ENCODE results near the gene CC2D1A. TPM values are rescaled to one million over a fixed set of nuclear protein-coding genes. Genes with fewer than 3 reads are reported as not detected.
"Not testable (repeated sequence)": the region's sequence is repeated elsewhere in the genome, so short reads cannot be mapped to it uniquely, and the experiment has no call there.

Gene CC2D1A
- polyA plus RNA-seq, 3 donors = 17.0 to 27.9 (median 20.4) TPM

DNA sequence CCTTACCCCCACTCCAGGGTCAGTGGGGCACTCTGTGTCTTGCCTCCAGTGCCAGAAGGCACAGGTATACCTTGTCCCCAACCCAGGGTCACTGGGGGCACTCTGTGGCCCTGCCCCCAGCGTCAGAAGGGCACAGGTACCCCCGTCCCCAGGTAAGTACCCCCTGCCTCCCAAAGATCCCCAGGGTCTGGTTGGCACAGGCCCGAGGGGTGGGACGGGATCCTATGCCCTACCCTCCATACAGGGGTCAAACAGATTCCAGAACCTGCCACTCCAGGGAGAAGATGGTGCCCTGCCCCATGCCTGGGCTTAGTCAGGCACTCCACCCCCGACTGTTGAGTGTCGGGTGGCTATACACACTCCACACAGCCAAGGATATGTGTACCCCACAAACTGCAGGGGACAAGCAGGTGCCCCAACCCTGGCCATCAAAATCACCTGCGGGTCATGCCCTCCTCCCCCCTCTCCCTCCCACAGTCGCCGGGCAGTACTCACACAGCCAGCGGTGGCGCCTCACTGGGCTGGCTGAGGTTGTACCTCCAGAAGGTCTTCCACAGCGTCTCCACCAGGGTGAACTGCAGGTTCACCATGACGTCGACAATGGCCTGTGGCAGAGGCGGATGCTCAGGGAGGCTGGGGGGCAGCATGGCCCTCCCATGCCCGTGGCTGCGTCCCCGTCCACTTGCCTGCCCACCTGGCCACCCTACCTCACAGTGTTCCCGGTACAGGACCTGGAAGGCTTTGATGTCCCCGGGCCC is 60.1 kb downstream of the CC2D1A start:
- no peak overlapping the region for H3K27ac ChIP-seq (ENCODE audit: low read depth, low read length)
- 91 to 96% (median 92%) methylated on average over 20 of the region's 20 CpGs for WGBS, 3 donors

DNA sequence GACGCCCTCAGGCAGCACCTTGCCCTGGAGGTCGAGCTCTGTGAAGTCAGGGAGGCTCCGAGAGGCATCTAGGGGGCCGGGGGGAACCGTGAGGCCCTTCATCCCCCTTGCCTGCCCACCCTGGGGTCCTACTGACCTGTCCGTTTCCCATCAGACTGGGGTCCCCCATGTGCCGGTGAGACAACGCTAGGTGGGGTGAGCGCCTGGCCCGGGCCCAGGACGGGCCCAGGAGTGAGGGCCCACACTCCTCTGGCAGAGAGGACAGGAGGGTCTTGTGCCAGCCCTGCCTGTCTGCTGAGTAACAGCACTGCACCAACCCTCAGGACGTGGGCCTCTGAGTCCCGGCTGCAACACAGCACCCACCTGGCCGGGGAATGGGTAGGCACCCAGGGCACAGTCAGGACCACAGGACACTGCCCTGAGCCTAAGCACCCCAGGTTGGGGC is 60.7 kb downstream of the CC2D1A start:
- H3K27ac ChIP-seq (ENCODE audit: low read depth, low read length) = no peak overlapping the region
- WGBS, 3 donors = 94 to 98% (median 97%) methylated on average over 14 of the region's 14 CpGs

DNA sequence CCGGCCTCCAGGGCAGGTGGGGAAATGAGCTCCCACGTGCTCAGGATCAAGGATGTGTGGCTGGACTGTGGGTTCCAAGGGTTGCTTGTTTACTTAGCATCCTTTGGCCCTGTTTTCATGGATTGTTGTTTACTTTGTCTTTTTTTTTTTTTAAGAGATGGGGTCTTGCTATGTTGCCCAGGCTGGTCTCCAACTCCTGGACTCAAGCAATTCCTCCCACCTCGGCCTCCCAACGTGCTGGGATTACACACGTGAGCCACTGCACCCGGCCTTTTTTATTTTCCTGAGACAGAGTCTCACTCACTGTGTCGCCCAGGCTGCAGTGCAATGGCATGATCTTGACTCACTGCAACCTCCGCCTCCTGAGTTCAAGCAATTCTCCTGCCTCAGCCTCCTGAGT is 61.2 kb downstream of the CC2D1A start:
- 92 to 96% (median 95%) methylated on average over 8 of the region's 8 CpGs for WGBS, 3 donors
- not testable (repeated sequence) for H3K27ac ChIP-seq (ENCODE audit: low read depth, low read length)

DNA sequence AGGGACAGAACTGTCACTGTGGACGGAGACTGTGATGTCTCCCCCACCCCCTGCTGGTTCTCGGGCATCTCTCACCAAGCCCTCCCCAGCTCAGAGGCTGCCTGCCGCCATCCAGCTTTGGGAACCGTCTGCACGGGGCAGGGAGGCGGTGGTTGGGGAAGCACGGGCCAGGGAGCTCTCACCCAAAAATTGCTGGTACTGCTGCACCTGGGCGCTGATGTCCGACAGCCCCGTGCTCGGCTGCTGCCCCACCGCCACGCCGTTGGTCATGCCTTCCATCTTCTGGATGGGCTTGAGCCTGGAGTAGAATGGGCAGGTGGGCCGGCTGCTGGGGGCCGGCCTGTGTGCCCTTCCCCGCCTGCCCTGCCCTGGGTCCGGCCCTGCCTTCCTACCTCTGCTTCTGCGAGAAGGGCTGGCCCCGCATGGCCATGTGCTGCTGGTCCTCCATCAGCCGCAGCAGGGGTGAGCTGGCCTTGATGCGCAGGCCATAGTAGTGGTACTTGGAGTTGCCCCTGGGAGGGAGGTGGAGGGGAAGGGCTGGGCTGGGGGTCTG is 62.5 kb downstream of the CC2D1A start:
- no peak overlapping the region for H3K27ac ChIP-seq (ENCODE audit: low read depth, low read length)
- WGBS, 3 donors = 92 to 95% (median 92%) methylated on average over 22 of the region's 22 CpGs

DNA sequence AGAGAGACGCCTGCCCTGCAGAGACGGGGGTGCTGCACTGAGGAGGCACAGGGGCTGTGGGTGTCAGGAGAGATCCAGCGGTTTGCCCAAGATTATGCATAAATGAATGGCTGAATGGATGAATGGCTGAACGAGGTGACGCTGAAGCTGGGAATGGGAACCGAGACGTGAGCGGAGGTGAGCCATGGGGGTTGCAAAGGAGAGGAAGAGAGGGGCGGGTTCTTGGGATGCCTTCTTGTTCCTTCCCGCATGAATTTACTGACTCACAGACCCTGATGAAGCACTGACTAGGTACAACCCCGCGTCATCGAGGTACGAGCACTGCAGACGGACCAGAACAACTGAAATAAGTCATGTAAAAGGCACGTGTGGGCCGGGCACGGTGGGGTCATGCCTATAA is 63.0 kb downstream of the CC2D1A start:
- no peak overlapping the region for H3K27ac ChIP-seq (ENCODE audit: low read depth, low read length)
- WGBS, 3 donors = 89 to 95% (median 92%) methylated on average over 18 of the region's 18 CpGs

DNA sequence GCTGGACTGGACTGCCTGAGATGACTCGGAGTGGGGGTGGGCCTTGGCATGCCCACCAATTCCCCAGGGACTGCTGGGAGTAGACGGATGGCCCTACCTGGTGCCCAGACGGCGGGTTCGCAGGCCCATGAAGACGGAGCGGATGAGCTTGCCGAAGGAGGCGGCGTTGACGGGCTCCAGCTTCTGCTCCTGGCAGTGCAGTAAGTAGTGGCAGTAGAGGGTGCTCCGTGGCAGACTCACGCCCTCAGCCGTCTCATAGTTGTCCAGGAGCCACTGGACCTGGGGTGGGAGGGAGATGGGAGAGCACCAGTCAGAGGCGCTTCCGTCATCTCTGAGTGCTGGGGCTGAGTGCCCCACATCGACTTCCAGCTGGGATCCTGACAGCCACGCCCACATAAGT is 63.9 kb downstream of the CC2D1A start:
- no peak overlapping the region for H3K27ac ChIP-seq (ENCODE audit: low read depth, low read length)
- 90 to 95% (median 94%) methylated on average over 18 of the region's 18 CpGs for WGBS, 3 donors

DNA sequence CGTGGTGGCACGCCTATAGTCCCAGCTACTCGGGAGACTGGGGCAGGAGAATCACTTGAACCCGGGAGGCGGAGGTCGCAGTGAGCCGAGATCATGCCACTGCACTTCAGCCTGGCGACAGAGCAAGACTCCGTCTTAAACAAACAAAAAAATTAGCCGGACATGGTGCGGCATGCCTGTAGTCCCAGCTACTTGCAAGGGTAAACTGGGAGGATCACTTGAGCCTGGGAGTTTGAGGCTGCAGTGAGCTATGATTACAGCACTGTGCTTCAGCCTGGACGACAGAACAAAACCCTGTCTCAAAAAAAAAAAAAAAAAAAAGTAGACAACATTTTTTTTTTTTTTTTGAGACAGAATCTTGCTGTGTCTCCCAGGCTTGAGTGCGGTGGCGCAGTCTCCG is 65.9 kb downstream of the CC2D1A start:
- not testable (repeated sequence) for H3K27ac ChIP-seq (ENCODE audit: low read depth, low read length)
- WGBS, 3 donors = 86 to 92% (median 89%) methylated on average over 15 of the region's 15 CpGs

DNA sequence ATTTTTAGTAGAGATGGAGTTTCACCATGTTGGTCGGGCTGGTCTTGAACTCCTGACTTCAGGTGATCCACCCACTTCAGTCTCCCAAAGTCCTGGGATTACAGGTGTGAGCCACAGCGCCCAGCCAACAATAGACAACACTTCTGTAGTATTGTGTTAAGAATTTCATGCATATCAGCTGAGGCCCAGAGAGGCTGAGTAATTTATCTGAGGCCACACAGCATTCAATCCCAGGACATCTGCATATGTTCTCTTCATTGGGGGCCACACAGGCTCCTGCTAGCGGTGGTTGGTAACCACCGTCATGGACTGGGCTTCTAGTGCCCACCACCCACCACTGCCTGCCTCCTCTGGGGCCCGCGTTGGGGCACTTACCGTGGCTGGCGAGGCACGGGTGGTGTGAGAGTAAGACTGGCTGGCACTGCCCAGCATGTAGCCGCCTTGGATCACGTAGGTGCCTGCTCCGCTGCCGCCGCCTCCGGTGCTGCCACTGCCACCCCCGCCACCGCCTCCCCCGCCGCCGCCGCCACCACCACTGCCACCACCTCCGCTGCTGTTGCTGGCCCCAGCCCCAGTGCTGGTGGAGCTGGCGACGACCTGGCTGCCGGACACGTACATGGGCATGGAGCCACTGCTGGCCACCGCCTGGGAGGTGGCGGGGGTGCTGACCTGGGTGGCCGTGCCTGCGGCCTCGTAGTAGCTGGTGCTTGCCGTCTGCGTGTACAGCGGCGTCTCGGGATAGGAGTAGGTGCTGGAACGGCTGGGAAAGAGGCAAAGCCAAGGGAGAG is 66.6 kb downstream of the CC2D1A start:
- H3K27ac ChIP-seq (ENCODE audit: low read depth, low read length) = no peak overlapping the region
- WGBS, 3 donors = 91 to 96% (median 96%) methylated on average over 37 of the region's 37 CpGs

DNA sequence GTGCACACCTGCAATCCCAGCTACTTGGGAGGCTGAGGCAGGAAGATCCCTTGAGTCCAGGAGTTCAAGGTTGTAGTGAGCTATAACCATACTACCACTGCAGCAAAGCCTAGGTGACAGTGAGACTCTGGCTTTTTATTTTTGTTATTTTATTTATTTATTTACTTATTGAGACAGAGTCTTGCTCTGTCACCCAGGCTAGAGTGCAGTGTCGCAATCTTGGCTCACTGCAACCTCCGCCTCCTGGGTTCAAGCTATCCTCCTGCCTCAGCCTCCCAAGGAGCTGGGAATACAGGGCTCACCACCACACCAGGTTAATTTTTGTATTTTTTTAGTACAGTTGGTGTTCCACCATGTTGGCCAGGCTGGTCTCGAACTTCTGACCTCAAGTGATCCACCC is 67.5 kb downstream of the CC2D1A start:
- WGBS, 3 donors = 96 to 98% (median 97%) methylated on average over 3 of the region's 3 CpGs
- not testable (repeated sequence) for H3K27ac ChIP-seq (ENCODE audit: low read depth, low read length)

DNA sequence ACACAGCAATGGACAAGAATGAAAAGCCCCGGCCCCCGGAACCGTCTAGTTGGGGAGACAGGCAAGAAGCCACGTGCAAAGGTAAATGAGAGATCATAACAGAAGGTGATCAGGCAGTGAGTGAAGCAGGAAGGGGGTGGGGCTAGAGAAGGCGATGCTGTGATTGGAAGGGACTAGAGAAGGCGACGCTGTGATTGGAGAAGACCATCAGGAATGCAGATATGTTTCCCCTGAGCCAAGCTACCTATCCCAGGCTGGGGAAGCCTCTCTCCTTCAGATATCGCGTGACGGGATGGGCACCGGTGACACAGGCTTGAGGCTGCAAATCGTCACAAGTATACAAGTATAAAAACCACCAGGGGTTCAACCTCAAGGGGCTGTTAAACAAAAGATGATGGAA is 68.1 kb downstream of the CC2D1A start:
- 69 to 72% (median 70%) methylated on average over 12 of the region's 12 CpGs for WGBS, 3 donors

DNA sequence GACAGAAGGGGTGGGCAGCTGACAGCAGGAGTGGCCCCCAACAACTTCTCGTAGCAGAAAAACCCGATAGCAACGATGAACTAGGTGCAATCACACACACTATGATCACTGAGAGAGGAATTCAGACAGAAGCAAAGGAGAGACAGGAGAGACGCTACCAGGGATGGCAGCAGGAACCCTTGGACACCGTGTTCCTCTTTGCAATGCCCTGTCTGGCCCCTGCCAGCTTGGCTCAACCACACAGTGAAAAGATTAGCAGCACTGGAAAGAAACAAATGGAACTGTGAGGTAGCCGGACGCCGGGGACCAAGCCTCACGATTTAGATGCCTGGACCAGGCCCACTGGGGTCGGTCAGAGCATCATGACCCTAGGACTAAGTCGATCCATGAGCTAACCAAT is 69.9 kb downstream of the CC2D1A start:
- H3K27ac ChIP-seq (ENCODE audit: low read depth, low read length) = no peak overlapping the region
- WGBS, 3 donors = 87 to 92% (median 92%) methylated on average over 11 of the region's 11 CpGs

More for the DNA sequence above, 68.1 kb downstream of the CC2D1A start:
- H3K27ac ChIP-seq (ENCODE audit: low read depth, low read length) = no peak overlapping the region

DNA sequence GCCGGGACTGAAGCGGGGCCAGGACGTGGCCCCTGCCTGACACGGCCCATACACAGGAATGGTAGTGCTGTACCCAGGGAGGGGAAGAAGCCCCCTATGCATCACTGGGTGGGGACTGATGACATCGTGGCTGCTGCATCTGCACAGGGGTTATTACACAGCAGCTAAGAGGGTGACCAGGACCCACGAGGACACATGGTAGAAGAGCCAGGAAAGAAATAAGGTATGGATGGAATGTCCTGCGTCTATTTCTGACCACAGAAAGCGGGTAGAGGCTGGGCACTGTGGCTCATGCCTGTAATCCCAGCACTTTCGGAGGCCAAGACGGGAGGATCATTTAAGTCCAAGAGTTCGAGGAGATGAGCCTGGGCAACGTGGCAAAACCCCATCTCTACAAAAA is 70.4 kb downstream of the CC2D1A start:
- 90 to 92% (median 91%) methylated on average over 12 of the region's 12 CpGs for WGBS, 3 donors
- H3K27ac ChIP-seq (ENCODE audit: low read depth, low read length) = no peak overlapping the region

DNA sequence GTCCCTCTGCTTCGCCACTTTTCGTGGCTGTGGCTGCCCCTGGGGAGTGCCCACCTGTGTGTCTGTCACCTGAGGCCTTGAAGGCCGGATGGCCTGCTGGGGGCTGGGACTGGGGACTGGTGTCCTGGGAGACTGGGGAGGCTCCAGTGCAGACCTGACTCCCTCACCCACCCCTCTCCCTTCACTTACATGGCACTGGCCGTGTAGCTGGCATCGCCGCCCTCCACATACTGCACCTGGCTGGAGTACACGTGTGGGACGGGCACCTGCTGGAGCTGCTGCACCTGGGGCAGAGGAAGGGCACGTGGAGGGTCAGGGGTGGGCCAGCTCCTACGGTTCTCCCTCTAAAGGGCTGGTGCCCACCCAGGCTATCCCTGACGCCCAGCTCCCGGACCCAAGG is 71.8 kb downstream of the CC2D1A start:
- no peak overlapping the region for H3K27ac ChIP-seq (ENCODE audit: low read depth, low read length)
- WGBS, 3 donors = 86 to 92% (median 90%) methylated on average over 12 of the region's 12 CpGs

DNA sequence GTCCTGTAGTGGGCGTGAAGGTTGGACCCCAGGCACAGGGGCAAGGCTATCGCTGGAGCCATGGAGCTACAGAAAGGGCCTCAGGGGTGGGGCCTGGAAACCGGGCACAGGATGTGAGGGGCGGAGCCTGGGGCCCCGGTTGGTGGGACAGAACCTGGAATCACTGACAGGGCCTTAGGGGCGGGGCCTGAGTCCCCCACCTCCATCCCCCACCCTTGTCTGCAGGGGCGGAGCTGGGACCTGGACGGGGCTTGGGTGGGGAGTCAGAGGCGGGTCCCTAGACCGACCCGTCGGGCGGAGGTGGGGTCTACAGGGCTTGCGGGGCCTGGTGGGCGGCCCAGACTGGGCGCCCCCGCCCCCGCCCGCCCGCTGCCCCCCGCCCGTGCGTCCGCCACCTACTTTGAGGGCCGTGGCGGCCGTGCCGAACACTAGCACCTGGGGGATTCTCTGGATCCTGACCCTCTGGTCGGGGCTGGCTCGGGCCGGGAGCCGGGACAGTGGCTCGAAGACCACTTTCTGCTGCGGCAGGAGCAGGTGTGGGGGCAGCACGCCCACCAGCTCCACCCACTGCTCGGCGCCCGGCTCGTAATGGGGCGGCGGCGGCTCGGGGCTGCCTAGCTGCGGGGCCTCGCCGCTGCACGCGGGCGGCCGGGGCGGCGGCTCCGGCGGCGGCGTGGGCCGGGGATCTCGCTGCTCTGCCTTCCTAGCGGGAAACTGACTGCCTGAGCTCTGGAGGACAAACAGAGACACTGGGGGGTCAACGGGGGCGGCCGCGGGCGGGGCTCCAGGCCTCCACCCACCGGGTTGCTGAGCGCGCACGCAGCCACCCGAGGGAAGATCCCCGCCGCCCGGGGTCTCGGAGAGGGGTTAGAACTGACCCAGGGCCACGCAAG is 72.6 kb downstream of the CC2D1A start:
- WGBS, 3 donors = 3 to 47% (median 4%) methylated on average over 48 to 74 of the region's 74 CpGs
- H3K27ac ChIP-seq (ENCODE audit: low read depth, low read length) = peak overlapping the region; percentile 20

DNA sequence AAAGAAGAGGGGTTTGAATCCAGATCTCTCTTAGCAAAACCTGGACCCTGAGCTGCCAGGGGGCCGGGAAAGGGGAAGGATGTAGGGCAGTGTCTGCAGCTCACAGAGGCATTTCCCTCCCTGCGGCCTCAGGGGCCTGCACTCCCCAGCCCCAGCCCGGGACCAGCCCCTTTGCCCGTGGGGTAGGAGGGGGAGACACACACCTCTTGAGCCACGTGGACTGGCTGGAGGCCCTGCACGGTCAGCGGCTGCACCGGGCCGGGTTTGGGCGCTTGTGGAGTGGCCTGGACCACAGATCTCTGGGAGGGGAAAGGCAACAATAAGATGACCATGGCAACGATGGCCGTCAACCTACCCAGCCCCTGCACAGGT is 73.2 kb downstream of the CC2D1A start:
- 12 to 51% (median 17%) methylated on average over 12 of the region's 12 CpGs for WGBS, 3 donors
- H3K27ac ChIP-seq (ENCODE audit: low read depth, low read length) = no peak overlapping the region

DNA sequence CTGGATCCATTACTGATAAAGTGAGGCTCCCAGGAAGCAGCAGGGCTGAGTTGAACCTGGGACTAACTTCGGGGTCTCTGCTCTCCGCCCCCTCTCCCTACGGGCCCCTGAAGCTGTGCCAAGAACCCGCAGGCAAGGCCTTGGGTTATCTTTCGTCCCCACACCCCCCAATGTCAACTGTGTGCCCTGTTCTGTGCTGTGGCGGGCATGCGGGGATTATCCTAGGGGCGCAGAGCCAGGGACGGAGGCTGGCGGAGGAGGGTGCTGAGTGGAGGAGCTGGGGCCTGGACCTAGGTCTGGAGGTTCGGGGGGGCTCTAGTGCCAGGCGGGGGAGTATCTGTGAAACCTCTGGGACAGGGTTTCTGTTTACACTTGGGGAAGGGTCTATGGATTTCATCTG is 73.7 kb downstream of the CC2D1A start:
- no peak overlapping the region for H3K27ac ChIP-seq (ENCODE audit: low read depth, low read length)
- 70 to 77% (median 74%) methylated on average over 12 of the region's 12 CpGs for WGBS, 3 donors

DNA sequence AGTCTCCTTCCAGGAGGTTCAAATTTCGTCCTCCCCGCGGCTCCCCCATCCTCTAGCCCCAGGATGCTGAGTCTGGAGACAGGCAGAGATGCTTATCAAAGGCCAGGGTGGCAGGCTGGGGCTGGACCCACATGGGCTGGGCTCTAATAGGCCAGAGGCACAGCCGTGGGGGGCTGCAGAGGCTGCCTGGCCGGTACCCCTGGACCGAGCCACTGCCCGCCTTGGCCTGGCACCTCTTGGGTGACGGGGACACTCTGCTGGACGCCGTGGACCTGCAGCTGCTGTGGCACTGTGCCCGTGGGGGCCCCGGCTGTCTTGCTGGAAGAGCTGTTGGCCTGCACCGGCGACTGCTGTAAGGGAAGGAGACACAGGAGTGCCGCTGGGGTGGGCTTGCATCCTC is 74.3 kb downstream of the CC2D1A start:
- no peak overlapping the region for H3K27ac ChIP-seq (ENCODE audit: low read depth, low read length)
- 91 to 95% (median 93%) methylated on average over 14 to 15 of the region's 15 CpGs for WGBS, 3 donors

Data from adipose tissue (tissue), 3 donors.